ENCODE measurements around the gene FOXN3.

The FOXN3 gene

DNA sequence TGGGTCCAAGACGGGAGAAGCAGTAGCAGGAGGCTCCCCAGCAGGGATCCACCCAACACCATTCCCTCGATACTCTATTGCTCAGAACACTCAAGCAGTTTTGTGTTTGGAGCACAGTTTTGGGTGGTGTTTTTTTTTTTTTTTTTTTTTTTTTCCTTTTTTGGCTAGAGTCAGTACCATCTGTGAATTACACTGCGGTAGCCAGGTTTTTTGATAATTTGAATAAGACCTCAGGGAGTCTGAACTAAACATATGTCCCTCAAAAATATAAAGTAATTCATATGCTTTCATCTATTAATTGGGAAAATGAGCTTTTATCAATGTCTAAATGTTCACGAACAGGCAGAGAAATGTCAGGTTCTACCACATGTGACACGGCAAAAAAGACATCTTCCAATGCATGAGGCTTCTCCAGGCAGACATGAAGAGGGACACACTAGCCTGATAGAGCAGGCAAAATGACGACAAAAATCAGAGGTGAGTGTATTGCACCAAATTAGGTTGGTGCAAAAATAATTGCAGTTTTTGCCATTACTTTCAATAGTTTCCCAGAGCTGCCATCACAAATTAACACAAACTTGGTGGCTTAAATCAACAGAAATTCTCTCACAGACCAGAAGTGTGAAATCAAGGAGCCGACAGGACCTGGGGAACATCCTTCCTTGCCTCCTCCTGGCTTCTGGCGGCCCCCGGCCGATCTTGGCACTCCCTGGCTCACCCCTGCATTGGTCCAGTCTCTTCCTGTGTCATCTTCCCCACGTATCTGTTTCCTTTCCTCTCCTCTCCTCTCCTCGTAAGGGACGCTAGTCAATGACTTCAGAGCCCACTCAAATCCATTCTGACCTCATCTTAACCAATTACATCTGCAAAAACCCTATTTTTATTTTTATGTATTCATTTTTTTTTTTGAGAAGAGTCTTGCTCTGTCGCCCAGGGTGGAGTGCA is 33.9 kb downstream of the FOXN3 start:
- no peak for FAIRE-seq

GRCh38 chr14:89382487-89382886 is 34.5 kb downstream of the FOXN3 start:
- FAIRE-seq, result no peak

- FAIRE-seq, result no peak
Measured at GRCh38 chr14:89379891-89380820, 36.9 kb downstream of the FOXN3 start.

DNA sequence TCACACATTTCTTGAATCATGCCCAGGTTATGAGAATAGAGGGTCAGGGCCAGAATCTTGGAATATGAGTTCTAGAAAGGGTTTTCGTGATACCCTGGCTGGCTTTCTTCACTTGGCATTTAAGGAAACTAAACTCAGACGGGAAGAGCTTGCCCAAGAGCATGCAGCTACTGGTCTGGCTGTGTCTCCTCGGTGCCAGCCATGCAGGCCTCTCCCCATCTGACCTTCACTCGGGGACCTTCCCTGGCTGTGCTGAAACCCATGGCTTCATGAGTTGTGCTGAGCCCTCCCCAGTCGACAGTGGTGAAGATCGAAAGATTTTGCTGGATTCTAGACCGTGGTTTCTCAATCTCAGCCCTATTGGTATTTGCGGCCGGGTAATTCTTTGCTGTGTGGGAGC is 38.0 kb downstream of the FOXN3 start:
- FAIRE-seq, result no peak

DNA sequence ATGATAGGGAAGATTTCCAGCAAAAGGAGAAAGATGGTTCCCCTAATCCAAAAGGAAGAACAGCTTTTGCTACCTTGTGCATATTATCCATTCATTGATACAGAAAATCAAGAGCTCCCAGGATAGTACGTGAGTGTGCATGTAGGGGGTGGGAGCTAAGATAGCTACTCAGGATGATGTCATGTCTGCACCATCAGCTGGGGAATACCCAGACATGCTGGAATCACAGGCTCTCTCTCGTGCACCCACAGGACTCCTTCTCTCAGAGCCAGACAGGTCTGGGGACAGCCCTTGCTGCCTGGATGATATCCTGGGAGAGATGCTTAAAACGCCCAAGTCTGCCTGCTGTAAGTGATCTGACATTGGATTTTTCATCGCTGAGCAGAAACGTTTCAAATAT is 38.9 kb downstream of the FOXN3 start:
- no peak for FAIRE-seq

DNA sequence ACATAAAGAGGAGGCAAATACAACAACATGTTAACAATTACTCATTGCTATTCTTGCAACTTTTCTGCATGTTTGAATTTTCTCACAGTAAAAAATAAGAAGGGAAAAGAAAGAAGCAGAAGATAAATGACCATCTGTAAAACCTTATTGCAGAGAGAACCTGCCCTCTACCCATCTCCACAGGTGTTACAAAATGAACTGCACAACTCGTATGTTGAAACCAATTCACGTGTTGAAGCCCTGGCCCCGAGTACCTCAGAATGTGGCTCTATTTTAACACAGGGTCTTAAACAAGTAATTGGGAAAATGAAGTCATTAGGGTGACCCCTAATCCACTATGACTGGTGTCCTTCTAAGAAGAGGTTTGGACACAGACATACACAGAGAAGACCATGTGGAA is 39.5 kb downstream of the FOXN3 start:
- FAIRE-seq, result no peak

GRCh38 chr14:89374908-89375307 is 42.1 kb downstream of the FOXN3 start:
- no peak for FAIRE-seq

DNA sequence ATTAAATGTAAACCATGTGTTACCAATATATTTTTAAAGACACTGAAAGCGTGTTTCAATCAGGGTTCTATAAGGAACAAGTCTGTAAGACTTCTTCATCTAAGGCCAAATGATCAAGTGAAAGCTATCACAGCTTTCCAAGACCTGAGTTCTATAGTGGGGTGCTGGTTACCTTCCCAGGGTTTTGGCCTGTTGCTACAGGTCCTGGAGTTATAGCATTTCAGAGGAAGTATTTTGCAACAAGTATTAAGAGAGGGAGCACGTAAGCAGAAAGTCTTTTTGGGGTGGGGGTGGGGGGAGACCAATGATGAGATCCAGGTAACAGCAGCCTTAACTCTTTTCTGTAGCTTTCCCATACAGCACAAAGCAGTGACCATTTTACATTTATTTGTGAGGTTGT is 43.8 kb downstream of the FOXN3 start:
- FAIRE-seq, result no peak

- no peak for FAIRE-seq
Measured at GRCh38 chr14:89372512-89372883, 44.5 kb downstream of the FOXN3 start.

DNA sequence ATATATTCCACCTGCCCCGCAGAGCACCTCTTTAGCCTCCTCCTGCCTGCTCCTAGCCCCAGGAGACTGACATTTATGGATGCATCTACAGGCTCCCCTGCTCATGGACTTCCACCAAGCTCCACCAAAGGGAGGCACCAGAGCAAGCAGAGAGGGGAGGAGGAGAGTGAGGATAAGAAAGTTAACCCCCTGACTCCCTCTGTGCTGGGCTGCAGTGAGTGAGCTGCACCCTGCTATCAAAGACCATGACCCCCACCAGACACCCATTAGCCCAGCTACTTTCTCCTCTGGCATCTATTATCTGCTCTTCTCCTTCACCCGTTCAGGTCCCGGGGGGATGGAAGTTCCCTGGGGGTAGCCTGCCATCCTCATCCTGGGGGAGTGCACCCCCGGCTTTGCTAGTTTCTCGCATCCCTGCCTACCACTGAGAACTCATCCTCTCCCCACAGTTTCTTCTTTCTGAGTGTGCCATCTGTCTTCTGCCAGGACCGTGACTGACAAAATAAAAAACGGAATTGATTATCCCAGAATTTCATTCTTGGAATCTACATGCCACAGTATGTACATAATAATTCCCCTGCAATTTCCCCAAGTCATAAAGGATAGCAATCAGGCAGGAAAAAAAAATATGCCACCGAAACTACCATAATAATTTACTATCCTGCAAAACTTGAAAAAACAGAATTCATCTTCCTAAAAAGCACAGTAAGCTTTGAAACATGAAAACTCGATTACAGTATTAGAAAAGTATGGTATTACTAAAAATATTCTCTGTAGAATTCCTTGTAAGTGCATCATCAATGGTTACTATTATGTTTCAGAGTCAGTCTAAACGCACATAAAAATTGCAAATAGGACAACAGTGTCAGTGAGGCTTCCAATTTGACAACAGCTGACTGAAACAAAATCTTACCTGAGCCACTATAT is 45.2 kb downstream of the FOXN3 start:
- FAIRE-seq, result no peak

- no peak for FAIRE-seq
Measured at GRCh38 chr14:89370781-89371180, 46.3 kb downstream of the FOXN3 start.

DNA sequence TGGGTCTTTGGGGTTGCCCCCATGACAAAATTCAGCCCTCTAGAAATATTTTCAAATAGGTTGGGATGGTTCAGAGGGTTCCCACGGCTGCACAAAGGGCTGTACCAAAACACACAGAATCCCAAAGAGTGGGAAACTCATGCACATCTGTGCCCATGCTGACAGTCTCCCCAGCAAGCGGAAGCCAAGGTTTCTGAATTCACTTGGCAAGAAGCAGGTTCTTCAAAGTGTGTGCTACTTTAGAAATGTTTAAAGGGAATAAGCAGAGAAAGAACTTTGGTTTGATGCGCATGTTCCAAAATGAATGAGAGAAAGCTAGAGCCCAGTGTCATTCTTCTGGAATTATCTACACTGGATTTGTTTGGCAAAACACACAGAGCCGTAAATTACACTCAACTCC is 46.7 kb downstream of the FOXN3 start:
- FAIRE-seq, result no peak

- no peak for FAIRE-seq
Measured at GRCh38 chr14:89369656-89370055, 47.4 kb downstream of the FOXN3 start.

GRCh38 chr14:89368490-89369477 is 48.2 kb downstream of the FOXN3 start:
- no peak for FAIRE-seq

GRCh38 chr14:89367779-89368120 is 49.3 kb downstream of the FOXN3 start:
- FAIRE-seq, result no peak

GRCh38 chr14:89366864-89367778 is 49.9 kb downstream of the FOXN3 start:
- FAIRE-seq, result no peak

GRCh38 chr14:89365061-89365801 is 51.8 kb downstream of the FOXN3 start:
- no peak for FAIRE-seq

DNA sequence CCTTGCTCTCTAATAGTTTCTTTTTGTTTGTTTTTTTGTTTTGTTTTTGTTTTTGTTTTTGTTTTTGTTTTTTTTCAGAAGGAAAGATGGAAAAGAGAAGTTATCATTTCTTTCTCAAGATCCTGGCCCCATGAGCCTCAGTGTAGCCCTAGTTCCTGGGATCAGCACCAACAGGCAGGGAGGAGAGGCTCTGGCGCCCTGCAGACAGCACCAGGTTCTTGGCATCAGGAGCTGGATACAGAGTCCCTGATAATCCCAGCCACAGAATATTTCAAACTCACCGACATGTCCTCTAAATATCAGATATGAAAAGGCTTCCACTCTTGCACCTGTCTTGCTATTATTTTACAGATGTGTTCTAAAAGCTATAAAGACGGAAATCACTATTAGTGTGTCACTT is 52.7 kb downstream of the FOXN3 start:
- FAIRE-seq, result no peak

GRCh38 chr14:89360277-89360676 is 56.8 kb downstream of the FOXN3 start:
- no peak for FAIRE-seq

All from islet of Langerhans (tissue), 1 donor.